ENCODE data around the gene DHRSX. TPM values are rescaled to one million over a fixed set of nuclear protein-coding genes. Genes with fewer than 3 reads are reported as not detected.
"Not testable (repeated sequence)": the region's sequence is repeated elsewhere in the genome, so short reads cannot be mapped to it uniquely, and the experiment has no call there.

Gene DHRSX
- total RNA-seq, 4 donors from 2014 or later: 19.9 to 36.5 (median 24.2) TPM

DNA sequence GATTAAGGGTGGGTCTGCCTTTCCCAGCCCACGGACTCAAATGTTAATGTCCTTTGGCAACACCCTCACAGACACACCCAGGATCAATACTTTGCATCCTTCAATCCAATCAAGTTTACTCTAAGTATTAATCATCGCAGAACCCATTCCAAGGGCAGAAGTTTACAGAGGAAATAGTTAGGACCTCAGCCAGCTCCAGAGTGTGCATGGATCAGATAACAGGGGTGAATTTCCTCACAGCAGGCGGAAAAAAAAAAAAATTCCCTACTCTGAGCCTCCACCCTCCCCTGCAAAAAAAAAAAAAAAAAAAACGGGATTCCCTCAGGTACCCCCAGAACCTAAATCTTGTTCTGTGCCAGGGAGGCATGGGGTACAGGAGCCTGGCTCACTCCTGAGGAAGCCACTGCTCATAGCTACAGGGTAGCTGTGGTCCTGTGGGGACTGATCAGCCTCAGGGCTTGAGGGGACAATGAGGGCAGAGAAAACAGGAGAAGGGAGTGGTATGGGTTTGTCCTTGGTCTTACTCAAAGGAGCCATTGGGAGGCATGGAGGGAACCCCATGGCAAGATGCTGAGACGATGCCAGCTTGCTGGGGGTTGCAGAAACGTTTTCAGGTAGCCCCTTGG lies 113.0 kb downstream of the DHRSX start:
- Histone ChIP-seq H3K36me3 (no peaks in the 10 kb centered on the region), H3K27me3 (no peaks in the 10 kb centered on the region), H3K4me3 (replicated peaks in 1 of 3) (no peak overlapping the region), H3K4me1 (no peaks in the 10 kb centered on the region), H3K27ac (no peak overlapping the region), H3K9me3 (no peaks in the 10 kb centered on the region)
- intact Hi-C loops (cut with DNase I): no loop called here
- TF ChIP-seq POLR2A (IDR thresholded peaks at IDR 0.05) (no peak), CTCF (IDR thresholded peaks at IDR 0.05) (no peak)
- no peak for DNase-seq
- WGBS, 2 donors: 78 to 83% methylated on average over 6 of the region's 6 CpGs

GRCh38 chrX:2385224-2385623 lies 115.6 kb downstream of the DHRSX start:
- H3K4me3 ChIP-seq (replicated peaks in 1 of 3): no peak overlapping the region
- no peak for DNase-seq
- TF ChIP-seq CTCF (IDR thresholded peaks at IDR 0.05) (no peak), POLR2A (IDR thresholded peaks at IDR 0.05) (no peak)
- WGBS, 2 donors: 63 to 69% methylated on average over 3 of the region's 3 CpGs
- intact Hi-C loops (cut with DNase I): no loop called here
- no peaks in the 10 kb centered on the region for H3K9me3 ChIP-seq
- H3K36me3 ChIP-seq: no peaks in the 10 kb centered on the region
- H3K4me1 ChIP-seq: no peaks in the 10 kb centered on the region
- H3K27ac ChIP-seq: no peak overlapping the region
- H3K27me3 ChIP-seq: no peaks in the 10 kb centered on the region

DNA sequence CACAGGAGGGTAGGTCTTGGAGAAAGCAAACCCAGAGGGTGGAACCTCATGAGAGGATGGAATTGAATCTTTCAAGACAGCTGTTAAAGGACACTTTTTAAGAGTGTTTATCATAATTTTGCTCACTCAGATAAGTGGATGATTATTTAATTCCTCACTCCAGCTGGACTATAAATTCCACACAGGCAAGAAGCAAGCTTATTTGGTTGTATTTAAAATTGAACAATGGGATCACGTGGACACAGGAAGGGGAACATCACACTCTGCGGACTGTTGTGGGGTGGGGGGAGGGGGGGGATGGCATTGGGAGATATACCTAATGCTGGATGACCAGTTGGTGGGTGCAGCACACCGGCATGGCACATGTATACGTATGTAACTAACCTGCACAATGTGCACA lies 116.3 kb downstream of the DHRSX start:
- WGBS, 2 donors: 86 to 92% methylated on average over 4 of the region's 4 CpGs
- TF ChIP-seq POLR2A (IDR thresholded peaks at IDR 0.05): no peak
- TF ChIP-seq CTCF (IDR thresholded peaks at IDR 0.05): no peak
- intact Hi-C loops (cut with DNase I): no loop called here
- no peaks in the 10 kb centered on the region for H3K27me3 ChIP-seq
- no peak for DNase-seq
- no peaks in the 10 kb centered on the region for H3K9me3 ChIP-seq
- no peak overlapping the region for H3K4me3 ChIP-seq (replicated peaks in 1 of 3)
- H3K27ac ChIP-seq: no peak overlapping the region
- no peaks in the 10 kb centered on the region for H3K4me1 ChIP-seq
- no peaks in the 10 kb centered on the region for H3K36me3 ChIP-seq

DNA sequence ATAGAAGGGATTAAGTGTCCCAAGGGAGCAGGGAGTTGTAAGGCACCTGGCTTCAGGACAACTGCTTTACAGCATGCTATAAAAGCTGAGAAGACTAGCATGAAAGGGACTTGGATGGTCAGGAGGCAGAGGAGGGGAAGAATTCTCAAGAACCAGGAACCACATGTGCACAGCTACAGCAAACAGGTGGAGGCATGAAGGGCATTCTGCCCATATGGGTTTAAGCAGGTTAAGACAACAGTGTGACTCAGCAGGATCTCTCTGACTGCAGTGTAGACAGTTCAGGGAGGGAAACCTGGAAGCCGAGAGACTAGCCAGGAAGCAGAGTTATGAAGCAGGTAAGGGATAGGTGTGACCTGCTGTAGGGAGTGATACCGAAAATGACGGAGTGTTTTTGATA lies 117.0 kb downstream of the DHRSX start:
- no peak for DNase-seq
- WGBS, 2 donors: 90 to 95% methylated on average over 3 of the region's 3 CpGs
- no peak overlapping the region for H3K27ac ChIP-seq
- H3K36me3 ChIP-seq: no peaks in the 10 kb centered on the region
- H3K9me3 ChIP-seq: no peaks in the 10 kb centered on the region
- H3K27me3 ChIP-seq: no peaks in the 10 kb centered on the region
- TF ChIP-seq POLR2A (IDR thresholded peaks at IDR 0.05) (no peak), CTCF (IDR thresholded peaks at IDR 0.05) (no peak)
- intact Hi-C loops (cut with DNase I): no loop called here
- no peak overlapping the region for H3K4me3 ChIP-seq (replicated peaks in 1 of 3)
- no peaks in the 10 kb centered on the region for H3K4me1 ChIP-seq

- DNase-seq: no peak
- Histone ChIP-seq H3K27ac (no peak overlapping the region), H3K4me3 (replicated peaks in 1 of 3) (no peak overlapping the region), H3K4me1 (no peaks in the 10 kb centered on the region), H3K9me3 (no peaks in the 10 kb centered on the region), H3K27me3 (no peaks in the 10 kb centered on the region), H3K36me3 (no peaks in the 10 kb centered on the region)
- no peak for TF ChIP-seq POLR2A (IDR thresholded peaks at IDR 0.05)
- no peak for TF ChIP-seq CTCF (IDR thresholded peaks at IDR 0.05)
- WGBS, 2 donors: 98% methylated on average over 1 of the region's 1 CpG
- intact Hi-C loops (cut with DNase I): no loop called here
Measured at GRCh38 chrX:2383144-2383543, 117.6 kb downstream of the DHRSX start.

- H3K4me1 ChIP-seq; H3K27ac ChIP-seq; H3K9me3 ChIP-seq; H3K36me3 ChIP-seq; intact Hi-C loops (cut with DNase I); H3K4me3 ChIP-seq (replicated peaks in 1 of 3); H3K27me3 ChIP-seq; DNase-seq: not testable (repeated sequence)
- WGBS, 2 donors: 76 to 81% methylated on average over 3 of the region's 3 CpGs
Measured at GRCh38 chrX:2382433-2383048, 118.2 kb downstream of the DHRSX start.

Data from thyroid gland (tissue), 4 donors.